ENCODE results near the gene FHOD3.
A peak's percentile ranks its signal among the peaks of the same experiment; 100 is the strongest.

Gene FHOD3

GRCh38 chr18:36568487-36568886, 271.0 kb downstream of the FHOD3 start:
- no peak for DNase-seq

DNA sequence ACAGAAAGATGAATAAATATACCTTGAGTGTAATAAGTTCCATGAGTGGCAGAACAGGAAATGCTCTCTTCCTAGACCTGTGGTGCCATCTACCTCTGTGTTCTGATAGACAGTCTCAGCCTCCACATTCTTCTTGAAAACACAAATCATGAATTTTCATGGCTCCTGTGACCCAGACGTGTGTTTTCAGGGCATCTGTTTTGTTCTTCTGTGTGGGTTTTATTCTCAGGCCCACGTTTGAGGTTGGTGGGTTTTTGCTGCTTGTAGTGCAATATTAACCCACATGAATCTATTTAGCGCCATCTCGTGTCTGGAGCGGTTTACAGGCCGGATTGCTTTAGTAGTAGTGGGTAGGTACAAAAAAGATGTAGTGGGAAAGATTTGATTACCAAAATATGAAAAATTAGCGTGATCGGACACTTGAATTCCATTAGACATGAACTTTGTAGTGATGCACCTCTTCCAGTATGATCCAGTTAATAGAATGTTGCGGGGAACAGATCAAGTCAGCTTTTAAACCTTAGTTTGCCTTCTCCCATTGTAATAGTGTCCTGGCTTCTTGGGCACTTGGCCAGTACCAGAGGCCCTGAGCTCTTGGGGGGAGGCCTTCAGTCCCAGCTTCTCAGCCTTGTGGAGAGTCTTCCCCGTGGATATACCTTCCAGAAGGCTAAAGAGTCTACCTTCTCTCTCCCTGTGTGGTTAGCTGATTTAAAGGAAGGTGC, 274.8 kb downstream of the FHOD3 start:
- peak; percentile 72 for DNase-seq

DNA sequence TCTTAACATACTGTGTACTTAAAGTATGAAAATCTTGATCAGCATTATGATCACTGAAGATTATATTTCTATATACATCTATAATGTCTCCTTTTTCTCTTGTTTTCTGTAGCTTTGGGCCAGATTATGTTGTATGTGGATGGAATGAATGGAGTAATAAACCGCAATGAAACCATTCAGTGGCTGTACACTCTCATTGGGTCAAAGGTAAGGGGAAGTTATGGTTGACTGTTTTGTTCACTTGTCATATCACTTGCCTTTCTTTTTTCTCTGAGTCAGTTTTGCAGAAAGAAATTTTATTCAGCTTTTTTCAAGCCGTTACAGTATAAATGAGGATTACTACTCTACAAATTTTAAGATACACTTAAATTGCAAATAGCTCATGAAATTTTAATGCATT, 278.8 kb downstream of the FHOD3 start:
- DNase-seq = no peak

DNA sequence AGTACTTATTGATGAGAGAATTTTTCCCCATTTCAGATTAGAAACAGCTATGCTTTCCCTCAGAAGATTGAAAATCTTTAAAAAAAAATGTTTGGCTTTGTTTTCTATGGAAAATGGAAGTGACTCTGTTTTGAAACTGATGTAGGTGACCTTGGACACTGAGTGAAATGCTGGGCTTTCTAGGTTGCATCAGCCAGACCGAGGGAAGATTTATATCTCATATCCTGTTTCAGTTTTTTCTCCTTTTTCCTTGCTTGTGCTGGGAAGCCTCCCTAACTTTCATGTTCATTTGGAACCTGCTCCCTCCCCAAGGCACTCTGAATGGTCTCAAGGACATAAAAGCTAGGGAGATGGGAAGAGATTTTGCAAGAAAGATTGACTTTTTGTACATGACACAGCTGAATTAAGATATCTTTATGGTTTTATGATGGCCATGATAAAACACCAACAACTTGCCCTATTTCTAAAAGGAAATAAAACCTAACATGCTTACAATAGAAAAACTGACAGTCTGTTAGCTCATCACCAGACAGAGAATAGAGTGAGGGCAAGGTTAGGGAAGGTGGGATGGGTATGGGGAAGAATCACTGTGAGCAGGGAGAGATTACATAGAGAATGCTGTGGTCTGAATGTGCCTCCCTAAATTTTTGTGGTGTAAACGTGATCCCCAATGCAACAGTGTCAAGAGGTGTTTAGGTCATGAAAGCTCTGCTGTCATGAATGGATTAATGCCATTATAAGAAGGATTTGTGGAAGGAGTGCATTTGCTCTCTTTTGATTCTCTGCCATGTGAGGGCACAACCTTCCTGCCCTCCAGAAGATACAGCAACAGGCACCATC, 281.6 kb downstream of the FHOD3 start:
- DNase-seq = no peak

DNA sequence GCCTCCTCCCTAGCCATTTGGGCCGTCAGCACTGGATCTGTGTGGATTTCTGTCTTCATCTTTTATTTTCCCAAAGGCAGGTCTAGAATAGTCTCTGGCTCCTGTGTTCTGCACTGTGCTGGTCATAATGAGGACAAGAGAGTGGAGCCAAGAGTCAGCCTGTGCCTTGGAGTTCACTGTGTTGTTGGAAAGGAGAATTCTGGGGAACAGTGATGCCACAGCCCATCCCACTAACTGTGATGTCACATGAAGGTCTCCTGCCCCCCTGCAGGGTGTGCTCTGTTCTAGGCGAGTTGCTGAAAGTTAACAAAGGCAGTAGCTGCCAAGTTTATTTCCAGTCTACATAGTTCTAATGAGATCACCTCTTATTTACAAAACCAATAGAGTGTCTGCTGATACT, 282.8 kb downstream of the FHOD3 start:
- no peak for DNase-seq

DNA sequence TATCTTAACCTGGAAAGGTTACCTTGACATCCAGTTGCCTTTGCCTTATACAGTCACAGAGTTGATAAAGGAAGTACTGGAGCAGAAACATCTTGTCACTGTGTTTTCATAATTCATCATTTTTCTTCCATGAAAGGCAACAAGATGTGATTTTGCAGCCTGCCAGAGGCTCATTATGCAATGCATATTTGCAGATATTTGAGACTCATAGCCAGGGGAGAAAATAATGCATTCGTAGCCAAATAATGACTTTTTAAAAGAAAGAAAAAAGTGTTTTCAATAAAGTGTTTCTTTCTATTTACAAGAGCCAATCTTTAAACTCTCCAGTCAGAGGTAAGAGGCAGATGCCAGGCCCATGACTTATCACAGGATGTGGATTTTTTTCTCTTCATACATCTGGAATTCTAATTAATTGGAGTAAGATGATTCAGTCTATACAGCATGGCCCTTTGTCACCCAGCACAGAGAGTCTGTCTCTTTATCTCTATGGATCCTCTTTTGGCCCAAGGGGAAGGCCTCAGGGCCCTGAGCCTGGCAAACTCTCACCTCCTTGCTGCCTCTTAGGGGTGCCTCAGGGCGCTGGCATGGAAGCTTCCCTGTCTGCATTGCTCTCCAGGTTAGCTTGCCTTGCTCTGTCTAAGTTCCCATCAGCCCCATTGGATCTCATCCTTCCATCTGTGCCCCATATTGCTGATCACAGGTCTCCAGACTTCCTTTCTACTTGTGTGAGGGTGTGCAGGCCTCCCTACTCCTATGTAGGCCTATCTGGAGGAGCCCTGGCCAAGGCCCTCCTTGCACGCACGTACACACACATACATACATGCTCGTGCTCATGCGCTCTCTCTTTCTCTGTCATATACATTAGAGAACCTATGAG, 283.6 kb downstream of the FHOD3 start:
- no peak for DNase-seq

DNA sequence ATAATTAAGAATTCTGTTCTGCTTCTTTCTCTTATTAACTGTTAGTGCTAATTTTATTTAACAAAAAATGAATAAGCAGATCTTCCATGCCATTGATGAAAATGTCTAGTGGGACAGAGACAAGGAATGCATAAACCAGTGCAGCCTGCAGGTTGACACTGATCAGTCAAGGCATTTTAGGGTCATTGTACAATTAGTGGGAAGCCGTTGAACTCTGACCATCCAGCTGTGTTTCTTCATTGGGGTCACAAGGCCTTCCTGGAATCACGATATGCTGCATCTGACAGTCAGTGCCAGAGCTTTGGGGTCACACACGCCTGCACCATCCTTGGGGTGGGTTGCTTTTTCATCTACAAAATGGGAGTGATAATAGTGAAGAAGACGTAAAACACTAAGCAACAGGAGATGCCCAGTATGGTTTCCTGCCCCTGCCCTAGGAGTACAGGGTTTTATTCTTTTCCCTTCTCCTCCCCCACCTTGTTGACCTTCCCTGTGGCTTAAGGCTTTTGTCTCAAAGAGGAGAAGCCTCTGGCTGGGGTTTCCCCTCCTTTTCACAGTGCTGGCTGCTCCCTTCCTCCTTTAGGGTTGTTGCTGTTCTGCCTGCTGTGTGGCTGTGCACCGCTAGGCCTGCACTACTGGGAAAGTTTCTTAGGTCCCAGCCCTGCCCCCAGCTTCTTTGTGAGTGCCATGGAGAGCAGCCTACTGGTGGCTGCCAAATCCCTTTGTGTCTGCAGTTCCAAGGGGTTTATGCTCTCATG, 285.7 kb downstream of the FHOD3 start:
- DNase-seq = no peak

DNA sequence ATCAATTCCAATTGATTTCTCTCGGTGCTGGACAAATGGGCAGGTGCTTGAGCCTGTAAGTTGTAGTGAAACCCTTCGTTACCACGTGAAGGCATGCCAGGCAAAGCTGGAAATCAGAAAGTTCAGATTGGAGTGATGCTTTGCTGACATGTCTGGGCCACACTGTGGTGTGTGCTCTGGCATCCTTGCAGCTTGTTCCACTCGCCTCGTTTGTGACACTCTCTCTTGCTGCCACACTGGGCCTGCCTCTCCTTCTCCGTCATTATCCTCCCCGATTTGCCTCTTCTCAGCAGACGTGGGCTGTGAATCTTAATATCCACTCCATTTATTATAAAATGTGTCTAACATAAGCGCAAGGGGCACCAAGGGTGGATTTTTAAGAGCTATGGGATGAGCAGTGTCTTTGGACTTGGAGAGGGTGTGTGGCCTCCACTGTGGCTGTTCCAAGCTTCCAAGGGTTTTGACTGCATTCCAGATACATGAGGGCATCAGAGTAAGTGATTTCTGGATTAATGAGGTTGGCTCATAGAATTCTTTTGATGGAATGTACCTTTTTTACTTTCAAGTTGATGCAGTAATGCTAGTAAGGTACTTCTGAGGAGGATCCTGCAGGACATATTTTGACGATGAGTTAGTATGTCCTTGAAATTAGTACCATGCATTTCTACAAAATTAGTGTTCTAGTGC, 292.5 kb downstream of the FHOD3 start:
- no peak for DNase-seq

DNA sequence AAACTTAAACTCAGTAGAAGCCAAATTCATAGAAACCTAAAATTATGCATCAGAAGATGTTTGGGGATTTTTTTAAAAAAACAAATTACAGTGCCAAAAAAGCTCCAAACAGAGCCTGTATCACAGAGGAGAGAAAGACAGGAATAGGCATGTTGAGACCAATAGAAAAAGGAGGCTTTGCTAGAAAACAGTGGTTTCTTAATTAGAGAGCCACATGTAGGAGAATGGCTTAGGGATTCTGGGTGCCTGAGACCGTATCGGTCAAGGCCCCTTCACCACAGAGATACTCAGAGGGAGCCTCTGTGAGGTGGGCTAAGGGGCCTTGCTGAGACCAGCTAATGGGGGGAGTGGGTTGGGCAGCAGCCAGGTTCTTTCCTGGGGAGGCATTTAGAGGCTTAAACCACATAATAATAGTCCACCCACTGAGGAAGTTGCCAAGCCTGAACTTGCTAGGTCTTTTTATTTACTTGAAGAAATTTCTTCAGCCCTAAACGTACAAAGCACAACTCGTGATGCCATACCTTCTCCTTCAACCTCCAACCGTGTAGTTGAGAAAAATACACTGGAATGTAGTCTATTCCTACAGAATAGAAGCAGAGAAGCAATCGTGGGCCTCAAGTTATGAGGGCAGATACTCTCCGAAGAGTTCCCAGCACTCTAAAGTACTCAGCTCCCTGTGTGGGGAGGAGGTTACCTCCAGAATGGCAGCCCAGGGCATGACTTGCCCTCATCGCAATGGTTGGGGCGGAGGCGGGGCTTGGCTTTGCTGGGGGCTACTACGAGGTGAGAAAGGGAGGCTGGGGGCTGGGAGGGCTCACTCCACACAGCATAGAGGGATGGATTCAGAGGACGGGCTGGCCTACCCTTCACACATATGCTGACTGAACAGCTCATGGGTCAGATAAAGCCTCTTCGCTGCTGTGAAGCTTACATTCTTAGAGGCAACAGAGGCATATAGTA, 293.4 kb downstream of the FHOD3 start:
- DNase-seq = no peak

- DNase-seq = no peak
Observed at GRCh38 chr18:36592282-36592681, 294.8 kb downstream of the FHOD3 start.

DNA sequence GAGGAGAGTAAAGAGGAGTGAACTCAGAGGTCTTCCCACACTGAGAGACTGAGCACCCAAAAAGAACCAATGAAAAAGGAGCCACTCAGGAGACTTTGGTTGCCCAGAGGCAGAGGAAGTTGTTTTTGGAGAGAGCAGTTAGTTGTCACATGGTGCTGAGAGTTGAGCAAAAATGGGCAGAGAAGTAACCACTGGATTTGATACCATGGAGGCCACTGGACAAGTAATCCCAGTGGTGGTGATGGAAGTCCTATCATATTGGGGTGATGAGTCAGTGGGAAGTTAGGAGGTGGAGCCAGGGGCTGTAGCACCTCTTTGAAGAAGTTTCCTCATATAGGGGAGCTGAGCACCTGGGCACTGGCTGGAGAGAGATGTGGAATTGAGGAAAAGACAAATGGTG, 295.5 kb downstream of the FHOD3 start:
- DNase-seq = no peak

GRCh38 chr18:36593641-36594040, 296.1 kb downstream of the FHOD3 start:
- no peak for DNase-seq

GRCh38 chr18:36594621-36595020, 297.1 kb downstream of the FHOD3 start:
- no peak for DNase-seq

GRCh38 chr18:36595046-36595817, 297.7 kb downstream of the FHOD3 start:
- DNase-seq = no peak

DNA sequence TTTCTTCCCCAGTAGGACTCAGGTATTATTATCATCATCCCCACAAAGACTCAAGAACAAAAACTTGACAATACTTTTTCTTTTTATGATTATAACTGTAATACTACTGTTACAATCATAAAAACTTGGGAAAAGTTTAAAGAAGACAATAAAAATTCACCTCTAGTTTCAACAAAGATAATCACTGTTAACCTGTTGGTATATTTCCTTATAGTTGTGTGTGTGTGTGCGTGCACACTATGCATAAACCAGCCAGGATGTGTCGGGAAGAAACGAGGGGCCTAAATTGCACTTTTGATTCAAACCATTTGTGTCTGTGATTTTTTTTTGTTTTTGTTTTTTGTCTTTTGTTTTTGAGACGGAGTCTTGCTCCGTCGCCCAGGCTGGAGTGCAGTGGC, 298.3 kb downstream of the FHOD3 start:
- DNase-seq = no peak

- DNase-seq = no peak
Observed at GRCh38 chr18:36597636-36598035, 300.1 kb downstream of the FHOD3 start.

GRCh38 chr18:36600548-36600947, 303.0 kb downstream of the FHOD3 start:
- DNase-seq = no peak

GRCh38 chr18:36601316-36601715, 303.8 kb downstream of the FHOD3 start:
- DNase-seq = no peak

GRCh38 chr18:36602071-36602470, 304.6 kb downstream of the FHOD3 start:
- DNase-seq = no peak

DNA sequence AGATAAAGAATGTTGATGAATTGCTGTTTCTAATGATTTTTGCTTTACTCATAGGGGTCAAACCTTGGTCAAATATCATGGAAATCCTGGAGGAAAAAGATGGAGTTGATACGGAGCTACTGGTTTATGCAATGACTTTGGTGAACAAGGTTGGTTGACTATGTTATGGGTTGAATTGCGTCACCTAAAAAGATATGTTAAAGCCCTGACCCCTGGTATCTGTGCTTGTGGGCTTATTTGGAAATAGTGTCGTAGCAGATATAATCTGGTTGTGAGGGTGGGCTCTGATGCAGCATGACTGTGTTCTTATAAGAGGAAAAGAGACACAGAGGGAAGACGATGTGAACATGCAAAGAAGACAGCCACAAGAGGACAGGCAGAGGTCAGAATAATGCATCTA, 305.1 kb downstream of the FHOD3 start:
- no peak for DNase-seq

All from NCI-H1092 treated with DMSO at 0.1 percent for 48 hours (cell line).